GM19351 (cell line): ENCODE measurements around the gene TCHP.

ENCODE experiments used
- ATAC-seq: cut with Tn5 transposase; IDR thresholded peaks from one replicate; pipeline ENCODE4 v1.9.1; 2021; ENCODE audit warnings: mild to moderate bottlenecking, moderate library complexity; ENCODE audit not compliant: unreplicated experiment

TCHP gene

GRCh38 chr12:109961201-109961600 lies 61.1 kb downstream of the TCHP start:
- ATAC-seq: no peak

GRCh38 chr12:109961612-109962011 lies 61.5 kb downstream of the TCHP start:
- ATAC-seq: no peak

- no peak for ATAC-seq
These were observed 62.3 kb downstream of the TCHP start for GRCh38 chr12:109962398-109962797.

GRCh38 chr12:109963330-109963729 lies 63.3 kb downstream of the TCHP start:
- ATAC-seq: no peak

GRCh38 chr12:109963743-109964429 lies 63.8 kb downstream of the TCHP start:
- no peak for ATAC-seq

- ATAC-seq: no peak
These were observed 66.5 kb downstream of the TCHP start for GRCh38 chr12:109966546-109966945.

GRCh38 chr12:109967383-109968031 lies 67.4 kb downstream of the TCHP start:
- ATAC-seq: no peak
